Activated T-cell treated with anti-CD3 and anti-CD28 coated beads for 4 hours (primary cell): Measurements from ENCODE around the gene PSIP1.
"Not testable (repeated sequence)": the region's sequence is repeated elsewhere in the genome, so short reads cannot be mapped to it uniquely, and the experiment has no call there.

Experiments used
- DNase-seq: peaks from one replicate; pipeline ENCODE4 v3.0.0-alpha.2; 2020

PSIP1 gene

GRCh38 chr9:15430920-15431844 is 79.6 kb downstream of the PSIP1 start:
- no peak for DNase-seq

GRCh38 chr9:15427702-15428101 is 83.1 kb downstream of the PSIP1 start:
- not testable (repeated sequence) for DNase-seq

DNA sequence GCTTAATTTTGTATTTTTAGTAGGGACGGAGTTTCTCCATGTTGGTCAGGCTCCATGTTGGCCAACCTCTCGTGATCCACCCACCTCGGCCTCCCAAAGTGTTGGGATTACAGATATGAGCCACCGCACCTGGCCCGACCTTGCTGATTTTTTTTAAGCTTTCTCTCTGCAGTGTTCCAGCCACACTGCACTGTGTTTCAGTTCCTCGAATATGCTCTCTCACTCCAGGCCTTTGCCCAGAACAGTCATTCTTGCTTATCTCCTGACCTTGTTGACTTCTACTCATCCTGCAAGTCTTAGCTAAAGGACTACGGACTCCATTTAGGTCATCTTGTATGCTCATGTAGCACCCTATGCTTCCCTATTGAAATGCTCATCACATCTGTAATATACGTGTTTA is 84.8 kb downstream of the PSIP1 start:
- DNase-seq: no peak

- DNase-seq: no peak
These were observed 87.4 kb downstream of the PSIP1 start for GRCh38 chr9:15423231-15423985.

DNA sequence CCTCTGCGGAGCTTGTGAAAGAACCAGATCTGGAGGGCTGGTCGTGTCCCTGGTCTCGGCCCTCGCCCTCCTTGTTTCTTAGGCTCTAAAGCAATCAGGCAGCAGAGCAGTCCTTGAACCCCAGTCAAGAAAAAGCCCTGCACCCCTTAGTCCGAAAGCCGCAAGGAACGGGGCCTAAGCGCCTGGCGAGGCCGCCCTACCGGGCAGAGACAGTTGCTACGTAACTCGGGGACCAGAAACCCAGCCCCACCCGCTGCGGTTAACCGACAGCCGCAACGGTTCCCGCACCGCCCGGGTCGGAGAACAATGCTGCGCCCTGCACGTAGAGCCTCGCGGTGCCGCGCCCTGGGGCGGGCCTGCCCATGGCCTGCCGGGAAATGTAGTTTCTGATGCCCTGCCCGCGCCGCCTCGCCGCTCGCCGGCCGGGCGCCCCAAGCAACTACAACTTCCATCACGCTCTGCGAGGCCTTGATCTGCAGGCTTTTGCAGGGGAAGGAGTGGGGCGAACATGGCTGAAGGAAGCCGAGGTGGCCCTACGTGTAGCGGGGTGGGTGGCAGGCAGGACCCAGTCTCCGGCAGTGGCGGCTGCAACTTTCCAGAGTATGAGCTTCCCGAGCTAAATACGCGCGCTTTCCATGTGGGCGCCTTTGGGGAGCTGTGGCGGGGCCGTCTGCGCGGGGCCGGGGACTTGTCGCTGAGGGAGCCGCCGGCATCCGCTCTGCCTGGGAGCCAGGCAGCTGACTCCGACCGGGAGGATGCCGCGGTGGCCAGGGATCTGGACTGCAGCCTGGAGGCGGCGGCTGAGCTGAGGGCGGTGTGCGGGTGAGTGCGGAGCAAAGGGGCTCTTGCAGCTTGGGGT is 88.2 kb downstream of the PSIP1 start, which contains the start of gene SNAPC3:
TSS of gene SNAPC3 (plus strand) at position 505 of the 859 bp plus-strand sequence. CDS start at position 509, 4 bp downstream.
- DNase-seq: peak; percentile 86

DNA sequence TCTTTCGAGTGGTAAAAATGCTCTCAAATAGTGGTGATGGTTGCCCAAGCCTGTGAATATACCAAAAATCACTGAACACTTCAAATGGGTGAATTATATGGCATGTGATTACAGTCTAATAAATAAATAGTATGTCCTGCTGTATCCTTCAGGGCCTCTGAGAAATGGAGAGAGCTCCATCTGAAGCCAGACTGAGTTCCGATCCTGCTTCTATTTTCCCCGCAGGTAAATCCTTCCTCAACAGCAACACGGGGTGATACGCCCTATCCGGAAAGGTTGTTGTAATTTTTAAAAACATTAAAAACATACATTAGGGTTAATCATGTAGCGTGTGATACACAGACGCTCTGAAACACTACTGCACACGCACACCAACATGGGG is 88.8 kb downstream of the PSIP1 start:
- DNase-seq: no peak

- no peak for DNase-seq
These were observed 89.2 kb downstream of the PSIP1 start for GRCh38 chr9:15421532-15421931.

DNA sequence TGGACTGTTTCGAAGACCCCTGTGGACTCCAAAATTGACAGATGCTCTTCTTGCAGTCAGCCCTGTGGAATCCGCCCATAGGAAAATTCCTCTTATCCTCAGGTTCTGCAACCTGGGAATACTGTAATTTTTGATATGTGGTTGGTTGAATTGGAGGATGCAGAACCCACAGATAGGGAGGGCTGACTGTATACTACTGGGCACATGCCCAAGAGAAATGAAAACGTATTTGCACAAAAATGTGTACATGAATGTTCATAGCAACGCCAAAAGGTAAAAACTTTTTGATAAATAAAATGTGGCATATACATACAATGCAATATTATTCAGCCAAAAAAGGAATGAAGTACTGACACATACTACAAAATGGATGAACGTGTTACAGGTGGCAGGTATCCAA is 90.0 kb downstream of the PSIP1 start:
- no peak for DNase-seq

GRCh38 chr9:15417626-15418025 is 93.1 kb downstream of the PSIP1 start:
- DNase-seq: no peak

- DNase-seq: peak; percentile 34
These were observed 93.9 kb downstream of the PSIP1 start for GRCh38 chr9:15416880-15417279.
